ENCODE results near the gene ZMAT2. TPM values are rescaled to one million over a fixed set of nuclear protein-coding genes. Genes with fewer than 3 reads are reported as not detected.
"Not testable (repeated sequence)": the region's sequence is repeated elsewhere in the genome, so short reads cannot be mapped to it uniquely, and the experiment has no call there.

Gene ZMAT2
- total RNA-seq, 1 donor from 2014 or later, result 49.8 TPM

DNA sequence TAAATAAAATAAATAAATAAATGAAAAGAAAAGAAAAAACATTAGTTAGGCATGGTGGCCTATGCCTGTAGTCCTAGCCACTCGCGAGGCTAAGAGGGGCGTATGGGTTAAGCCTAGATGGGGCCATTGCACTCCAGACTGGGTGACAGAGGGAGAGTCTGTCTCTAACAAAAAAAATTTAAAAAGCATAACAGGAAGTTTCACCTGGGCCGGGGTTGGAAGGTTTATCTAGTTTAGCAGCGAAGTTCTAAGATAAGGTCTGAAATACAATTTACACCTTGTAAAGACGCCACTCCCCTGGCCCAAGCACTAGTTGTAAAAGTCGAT is 18.0 kb downstream of the ZMAT2 start:
- TF ChIP-seq CTCF (IDR thresholded peaks at IDR 0.05; ENCODE audit: unreplicated experiment), result no peak
- Mint-ChIP-seq H3K27me3 (ENCODE audit: low read depth) (peaks cover 3% of the 10 kb centered on the region), H3K9me3 (no peaks in the 10 kb centered on the region), H3K27ac (no peak overlapping the region), H3K4me1 (no peaks in the 10 kb centered on the region), H3K36me3 (no peaks in the 10 kb centered on the region), H3K4me3 (peak overlapping the region; percentile 54)
- DNase-seq (ENCODE audit: low spot score in 2 of 2, unreplicated experiment in 2 of 2), result no peak

DNA sequence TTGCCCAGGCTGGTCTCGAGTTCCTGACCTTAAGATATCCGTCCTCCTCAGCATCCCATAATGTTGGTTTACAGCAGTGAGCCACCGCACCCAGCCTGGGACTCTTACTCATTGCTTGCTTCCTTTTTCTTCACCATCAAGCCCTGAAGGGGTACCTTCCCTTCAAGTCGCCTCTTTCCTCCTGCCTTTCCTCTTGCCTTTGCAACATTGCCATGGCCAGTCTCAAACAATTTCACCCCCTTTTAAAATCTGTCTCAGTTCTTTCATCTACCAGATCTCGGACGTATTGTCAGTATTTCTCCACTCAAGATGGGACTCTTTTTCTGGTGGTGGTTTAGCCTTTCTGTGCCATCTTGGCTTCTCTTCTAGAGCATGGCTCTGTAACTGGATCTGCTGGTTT is 20.5 kb downstream of the ZMAT2 start:
- not testable (repeated sequence) for H3K4me1 Mint-ChIP-seq; H3K9me3 Mint-ChIP-seq; DNase-seq (ENCODE audit: low spot score in 2 of 2, unreplicated experiment in 2 of 2); H3K36me3 Mint-ChIP-seq; H3K4me3 Mint-ChIP-seq; H3K27ac Mint-ChIP-seq
- H3K27me3 Mint-ChIP-seq (ENCODE audit: low read depth), result peaks cover 10% of the 10 kb centered on the region

DNA sequence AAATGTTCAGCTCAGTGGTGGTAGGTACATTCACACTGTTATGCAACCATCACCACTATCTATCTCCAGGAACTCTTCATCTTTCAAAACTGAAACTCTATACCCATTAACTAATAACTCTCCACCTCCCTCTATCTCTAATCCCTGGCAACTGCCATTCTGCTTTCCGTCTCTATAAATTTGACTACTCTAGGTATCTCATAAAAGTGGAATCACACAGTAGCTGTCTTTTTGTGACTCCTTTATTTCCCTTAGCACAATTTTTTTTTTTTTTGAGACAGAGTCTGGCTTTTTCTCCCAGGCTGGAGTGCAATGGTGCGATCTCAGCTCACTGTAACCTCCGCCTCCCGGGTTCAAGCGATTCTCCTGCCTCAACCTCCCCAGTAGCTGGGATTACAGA is 21.1 kb downstream of the ZMAT2 start:
- H3K36me3 Mint-ChIP-seq; H3K4me1 Mint-ChIP-seq; H3K9me3 Mint-ChIP-seq; DNase-seq (ENCODE audit: low spot score in 2 of 2, unreplicated experiment in 2 of 2); H3K27ac Mint-ChIP-seq; H3K4me3 Mint-ChIP-seq: not testable (repeated sequence)
- H3K27me3 Mint-ChIP-seq (ENCODE audit: low read depth), result peaks cover 17% of the 10 kb centered on the region

DNA sequence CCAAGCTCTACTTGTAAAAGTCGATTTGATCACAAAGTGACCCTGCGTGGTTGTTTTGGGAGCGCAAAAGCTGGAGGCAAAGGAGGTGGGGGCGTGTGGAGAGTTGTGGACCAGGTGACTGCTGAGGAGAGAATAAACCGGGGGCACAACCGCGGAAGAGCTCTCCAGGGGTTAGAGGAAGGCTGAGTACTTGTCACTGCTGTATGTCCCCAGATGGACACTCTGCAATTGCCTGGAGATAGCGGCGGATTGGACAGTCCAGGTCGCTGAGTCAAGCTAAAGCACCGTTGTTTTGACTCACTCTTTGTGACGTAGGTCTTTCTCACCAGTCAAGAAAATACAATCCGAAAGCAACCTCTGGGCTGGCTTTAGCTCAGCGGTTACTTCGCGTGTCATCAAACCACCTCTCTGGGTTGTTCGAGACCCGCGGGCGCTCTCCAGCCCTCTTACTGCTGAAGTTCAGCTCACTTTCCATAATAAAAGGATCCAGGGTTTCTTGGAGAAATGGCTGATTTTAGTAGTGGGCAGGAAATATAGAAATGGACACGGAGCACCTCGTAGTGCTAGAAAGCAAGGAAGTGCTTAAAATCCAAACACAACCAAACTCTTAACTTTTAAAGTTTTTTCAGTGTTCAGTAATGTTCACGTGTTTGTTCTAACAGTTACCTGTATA is 25.7 kb downstream of the ZMAT2 start:
- H3K9me3 Mint-ChIP-seq, result no peaks in the 10 kb centered on the region
- H3K4me1 Mint-ChIP-seq, result peaks cover 2% of the 10 kb centered on the region
- H3K36me3 Mint-ChIP-seq, result no peaks in the 10 kb centered on the region
- no peak overlapping the region for H3K27ac Mint-ChIP-seq
- no peak for TF ChIP-seq CTCF (IDR thresholded peaks at IDR 0.05; ENCODE audit: unreplicated experiment)
- H3K4me3 Mint-ChIP-seq, result peak overlapping the region; percentile 62
- peak; percentile 25 to 43 for DNase-seq (ENCODE audit: low spot score in 2 of 2, unreplicated experiment in 2 of 2)
- H3K27me3 Mint-ChIP-seq (ENCODE audit: low read depth), result peaks cover 24% of the 10 kb centered on the region

DNA sequence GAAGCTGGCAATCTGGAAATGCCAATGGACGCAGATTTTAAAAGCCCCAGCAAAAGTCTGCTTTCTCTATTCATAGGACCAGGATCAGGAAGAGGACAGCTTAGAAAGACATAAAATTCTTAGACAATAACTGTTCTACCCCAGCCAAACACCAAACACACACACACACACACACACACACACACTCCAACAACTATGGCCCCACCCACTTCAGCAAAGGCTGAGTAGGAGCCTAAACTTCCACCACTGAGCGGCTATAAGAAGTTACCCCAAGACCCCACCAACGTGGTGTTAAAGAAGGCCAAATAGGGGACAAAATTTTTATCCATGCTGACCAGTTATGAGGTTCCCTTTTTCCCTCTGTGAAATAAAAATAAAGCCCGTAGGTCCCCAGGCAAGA is 32.9 kb downstream of the ZMAT2 start:
- H3K4me1 Mint-ChIP-seq, result no peaks in the 10 kb centered on the region

DNA sequence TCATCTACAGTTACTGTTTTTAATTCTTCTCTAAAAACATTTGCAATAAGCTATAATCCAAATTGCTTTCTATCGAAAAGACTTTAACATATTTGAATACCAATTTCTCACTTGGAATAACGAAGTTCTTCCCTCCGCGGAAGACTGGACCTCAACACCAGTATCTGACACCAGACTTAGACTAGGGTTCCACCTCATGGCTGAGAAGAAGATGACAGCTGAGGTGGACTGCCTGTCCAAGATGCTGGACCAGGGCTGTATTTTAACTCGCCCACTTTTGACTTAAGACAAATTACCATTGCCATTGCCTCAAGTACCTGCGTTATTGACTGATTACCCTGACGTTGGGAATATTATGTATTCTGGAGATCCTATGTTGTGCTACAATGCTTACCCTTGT is 34.1 kb downstream of the ZMAT2 start:
- H3K9me3 Mint-ChIP-seq, result peaks cover 4% of the 10 kb centered on the region
- no peak for DNase-seq (ENCODE audit: low spot score in 2 of 2, unreplicated experiment in 2 of 2)
- TF ChIP-seq CTCF (IDR thresholded peaks at IDR 0.05; ENCODE audit: unreplicated experiment), result no peak
- no peaks in the 10 kb centered on the region for H3K4me1 Mint-ChIP-seq
- peaks cover 17% of the 10 kb centered on the region for H3K27me3 Mint-ChIP-seq (ENCODE audit: low read depth)
- no peaks in the 10 kb centered on the region for H3K36me3 Mint-ChIP-seq
- no peak overlapping the region for H3K4me3 Mint-ChIP-seq
- H3K27ac Mint-ChIP-seq, result no peak overlapping the region

More for the DNA sequence above, 32.9 kb downstream of the ZMAT2 start:
- Mint-ChIP-seq H3K27me3 (ENCODE audit: low read depth) (peaks cover 22% of the 10 kb centered on the region), H3K9me3 (peaks cover 4% of the 10 kb centered on the region), H3K36me3 (no peaks in the 10 kb centered on the region), H3K4me3 (no peak overlapping the region), H3K27ac (no peak overlapping the region)
- no peak for TF ChIP-seq CTCF (IDR thresholded peaks at IDR 0.05; ENCODE audit: unreplicated experiment)
- DNase-seq (ENCODE audit: low spot score in 2 of 2, unreplicated experiment in 2 of 2), result no peak

DNA sequence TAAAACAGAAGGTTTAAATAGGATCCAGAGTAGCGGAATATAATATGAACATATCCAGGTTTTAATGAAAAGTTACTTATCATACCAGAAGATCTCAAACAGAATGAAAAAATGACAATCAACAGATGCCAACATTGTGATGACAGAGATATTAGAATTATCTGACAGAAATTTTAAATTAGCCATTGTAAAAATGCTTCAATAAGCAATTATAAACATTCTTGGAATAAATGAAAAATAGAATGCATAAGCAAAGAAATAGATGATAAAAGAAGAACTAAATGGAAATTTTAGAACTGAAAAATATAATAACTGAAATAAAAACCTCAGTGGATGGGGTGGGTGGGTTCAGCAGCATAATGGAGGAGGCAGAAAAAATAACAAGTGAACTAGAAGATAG is 37.2 kb downstream of the ZMAT2 start:
- Mint-ChIP-seq H3K27me3 (ENCODE audit: low read depth) (peaks cover 15% of the 10 kb centered on the region), H3K4me3 (no peak overlapping the region), H3K27ac (no peak overlapping the region), H3K36me3 (no peaks in the 10 kb centered on the region), H3K4me1 (no peaks in the 10 kb centered on the region), H3K9me3 (peaks cover 13% of the 10 kb centered on the region)
- no peak for DNase-seq (ENCODE audit: low spot score in 2 of 2, unreplicated experiment in 2 of 2)
- TF ChIP-seq CTCF (IDR thresholded peaks at IDR 0.05; ENCODE audit: unreplicated experiment), result no peak
